HG02981 (cell line): Measurements from ENCODE around the gene TIMM22.

Experiments used
- ATAC-seq: cut with Tn5 transposase; IDR thresholded peaks from one replicate; pipeline ENCODE4 v1.9.1; 2021; ENCODE audit warnings: mild to moderate bottlenecking, moderate library complexity; ENCODE audit not compliant: unreplicated experiment

The TIMM22 gene

GRCh38 chr17:1001640-1002411 is 4.9 kb downstream of the TIMM22 start:
- ATAC-seq = no peak

GRCh38 chr17:1002412-1002753 is 5.5 kb downstream of the TIMM22 start:
- no peak for ATAC-seq

- ATAC-seq = no peak
These were observed 6.0 kb downstream of the TIMM22 start for GRCh38 chr17:1002771-1003555.

GRCh38 chr17:1003633-1003971 is 6.7 kb downstream of the TIMM22 start:
- no peak for ATAC-seq

GRCh38 chr17:1003972-1004768 is 7.2 kb downstream of the TIMM22 start:
- no peak for ATAC-seq

GRCh38 chr17:1004769-1005295 is 7.9 kb downstream of the TIMM22 start:
- no peak for ATAC-seq

DNA sequence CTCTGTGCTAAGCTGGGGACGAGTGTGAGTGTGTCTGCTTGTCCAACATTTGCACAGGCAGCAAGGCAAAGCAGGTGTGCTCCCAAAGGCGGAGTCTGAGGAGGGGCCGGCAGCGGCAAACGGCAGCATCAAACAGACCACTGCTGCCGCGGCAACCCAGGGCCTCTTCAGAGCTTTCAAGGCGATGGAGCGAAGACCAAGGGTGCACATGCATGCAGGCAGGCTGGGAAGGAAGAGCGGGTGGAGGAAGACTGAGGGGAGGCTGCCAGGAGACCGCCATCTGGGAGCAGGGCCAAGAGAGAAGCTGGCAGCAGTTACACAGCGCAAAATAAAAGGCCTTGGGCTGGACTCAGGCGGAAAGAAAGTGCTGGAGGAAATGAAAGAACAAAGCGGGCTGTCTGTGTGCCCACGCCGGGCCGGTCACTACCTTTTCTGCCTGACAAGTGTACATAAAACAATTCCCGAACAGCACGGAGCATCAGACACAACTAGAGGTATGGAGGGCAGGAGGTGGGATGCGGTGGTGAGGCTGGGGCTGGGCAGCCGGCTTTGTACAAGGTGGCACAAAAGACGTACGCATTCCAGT is 8.5 kb downstream of the TIMM22 start:
- no peak for ATAC-seq

DNA sequence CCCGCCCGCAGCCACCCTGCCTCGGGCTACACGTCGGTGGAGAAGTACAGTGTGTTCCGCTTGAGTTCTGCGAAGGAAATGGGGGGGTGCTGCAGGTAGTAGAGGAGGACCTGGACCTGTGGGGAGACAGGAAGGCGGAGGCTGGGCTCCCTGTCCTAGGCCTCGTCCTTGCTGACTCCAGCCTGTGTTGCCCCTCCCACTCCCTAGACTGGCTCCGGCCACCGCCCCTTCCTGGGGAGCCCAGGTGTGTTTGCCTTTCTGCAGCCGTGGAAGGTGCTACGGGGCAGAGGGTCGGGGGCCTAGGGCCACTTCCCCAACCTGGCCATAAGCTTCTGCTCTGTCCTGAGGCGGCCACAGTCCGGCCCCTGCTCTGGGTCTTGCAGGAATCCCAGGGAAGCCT is 9.1 kb downstream of the TIMM22 start:
- no peak for ATAC-seq

DNA sequence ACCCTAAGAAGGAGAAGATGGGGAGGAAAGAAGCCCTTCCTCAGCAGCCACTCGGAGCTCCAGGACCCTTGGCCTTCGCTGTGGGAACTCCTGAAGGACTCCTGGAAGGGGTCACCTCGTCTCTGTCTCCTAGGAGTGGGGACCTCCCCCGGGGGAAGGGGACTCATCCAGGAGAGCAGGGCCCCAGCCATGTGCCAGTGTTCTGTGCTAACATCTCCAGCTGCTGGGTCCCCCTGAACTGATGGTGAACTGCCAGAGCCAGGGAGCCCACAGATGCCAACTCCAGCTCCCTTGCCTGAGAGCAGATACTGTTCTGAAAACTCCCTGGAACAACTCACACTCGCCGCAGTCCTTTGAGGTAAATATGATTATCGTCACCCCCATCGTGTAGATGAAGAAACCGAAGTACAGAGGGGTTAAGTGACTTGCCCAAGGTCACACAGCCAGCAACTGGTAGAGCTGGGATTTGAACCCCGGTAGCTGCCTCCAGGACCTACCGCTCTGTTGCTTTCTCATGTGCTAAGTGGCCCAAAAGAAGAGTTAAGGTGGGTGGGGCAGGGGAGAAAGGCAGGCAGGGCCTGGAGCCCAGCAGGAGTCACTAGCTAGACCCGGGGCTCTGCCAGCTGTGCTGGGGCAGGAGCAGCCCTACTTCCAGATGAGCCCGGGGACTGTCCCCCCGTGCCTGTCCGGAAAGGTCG is 10.5 kb downstream of the TIMM22 start:
- ATAC-seq = no peak

- ATAC-seq = no peak
These were observed 11.3 kb downstream of the TIMM22 start for GRCh38 chr17:1008008-1008761.

GRCh38 chr17:1009229-1010085 is 12.5 kb downstream of the TIMM22 start:
- ATAC-seq = no peak

GRCh38 chr17:1010086-1010450 is 13.1 kb downstream of the TIMM22 start:
- no peak for ATAC-seq

GRCh38 chr17:1010586-1010985 is 13.7 kb downstream of the TIMM22 start:
- ATAC-seq = no peak

GRCh38 chr17:1011138-1011537 is 14.2 kb downstream of the TIMM22 start:
- no peak for ATAC-seq

- no peak for ATAC-seq
These were observed 15.1 kb downstream of the TIMM22 start for GRCh38 chr17:1011760-1012735.

GRCh38 chr17:1012823-1013728 is 16.1 kb downstream of the TIMM22 start:
- no peak for ATAC-seq

DNA sequence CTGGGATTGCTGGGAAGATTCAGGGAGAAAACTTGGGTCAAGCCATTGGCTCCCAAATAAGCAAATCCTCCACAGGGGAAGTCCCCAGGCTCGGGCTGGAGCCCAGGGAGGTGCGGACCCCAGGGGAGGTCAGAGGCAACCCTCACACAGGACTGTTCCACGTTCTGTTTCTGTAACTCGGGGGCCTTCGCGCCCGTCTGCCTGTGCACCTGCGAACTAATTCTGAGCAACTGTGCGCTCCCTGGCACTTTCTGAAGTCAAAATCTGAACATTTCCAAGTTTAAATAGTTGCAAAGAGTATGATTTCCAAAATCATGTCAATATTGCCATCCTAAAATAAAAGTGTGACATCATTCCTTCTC is 16.8 kb downstream of the TIMM22 start:
- no peak for ATAC-seq
